NCI-H345 treated with DMSO at 0.1 percent for 48 hours (cell line): ENCODE results near the gene CCHCR1.
A peak's percentile ranks its signal among the peaks of the same experiment; 100 is the strongest.

Source experiments
- DNase-seq: peaks from one replicate; lab custom pipeline; 2025; ENCODE audit not compliant: unreplicated experiment; lab: John Stamatoyannopoulos, UW

CCHCR1 gene

GRCh38 chr6:31130751-31131150, 26.9 kb downstream of the CCHCR1 start:
- no peak for DNase-seq

GRCh38 chr6:31129130-31129529, 28.5 kb downstream of the CCHCR1 start:
- DNase-seq: peak; percentile 11

- DNase-seq: peak; percentile 27
Observed at GRCh38 chr6:31128093-31128676, 29.4 kb downstream of the CCHCR1 start.

GRCh38 chr6:31126396-31127175, 31.0 kb downstream of the CCHCR1 start:
- no peak for DNase-seq

GRCh38 chr6:31125586-31126363, 31.8 kb downstream of the CCHCR1 start:
- no peak for DNase-seq

- no peak for DNase-seq
Observed at GRCh38 chr6:31125162-31125561, 32.4 kb downstream of the CCHCR1 start.

GRCh38 chr6:31122791-31123706, 34.6 kb downstream of the CCHCR1 start:
- DNase-seq: no peak

- no peak for DNase-seq
Observed at GRCh38 chr6:31121131-31121790, 36.3 kb downstream of the CCHCR1 start.

GRCh38 chr6:31120151-31120915, 37.3 kb downstream of the CCHCR1 start, which contains the start of gene CDSN:
TSS of gene CDSN (minus strand) at chr6:31120446. CDS start at chr6:31120419, 27 bp downstream.
- DNase-seq: no peak

- DNase-seq: no peak
Observed at GRCh38 chr6:31118178-31118577, 39.4 kb downstream of the CCHCR1 start.

GRCh38 chr6:31116661-31117385, 40.8 kb downstream of the CCHCR1 start:
- no peak for DNase-seq

- DNase-seq: no peak
Observed at GRCh38 chr6:31115941-31116560, 41.6 kb downstream of the CCHCR1 start.

- no peak for DNase-seq
Observed at GRCh38 chr6:31114970-31115849, 42.4 kb downstream of the CCHCR1 start.

GRCh38 chr6:31114541-31114878, 43.1 kb downstream of the CCHCR1 start, which contains the start of gene PSORS1C1:
TSS of gene PSORS1C1 (plus strand) at chr6:31114800. CDS start at chr6:31129633, 14,833 bp downstream.
- no peak for DNase-seq

GRCh38 chr6:31113861-31114540, 43.6 kb downstream of the CCHCR1 start:
- no peak for DNase-seq

GRCh38 chr6:31112478-31112877, 45.1 kb downstream of the CCHCR1 start, which contains the start of gene C6orf15:
TSS of gene C6orf15 (minus strand) at chr6:31112575. CDS start at chr6:31112555, 20 bp downstream.
- no peak for DNase-seq

GRCh38 chr6:31111712-31112111, 45.9 kb downstream of the CCHCR1 start:
- DNase-seq: no peak
